Vagina (tissue), 2 donors: ENCODE data around the gene DOLPP1. TPM values are rescaled to one million over a fixed set of nuclear protein-coding genes. Genes with fewer than 3 reads are reported as not detected.

Experiments used
- DNase-seq, 2 donors: peaks; one replicate each; pipeline ENCODE4 v3.0.0-alpha.2; 2017; ENCODE audit errors: extremely low spot score in 2 of 2
- H3K27ac ChIP-seq: fragments of 200-600 bp; sonication (generic); one replicate; pipeline ENCODE4 v1.5.1; 2019
- H3K27me3 ChIP-seq: fragments of 200-600 bp; sonication (generic); one replicate; pipeline ENCODE4 v1.5.1; 2019
- H3K36me3 ChIP-seq, 2 donors: fragments of 200-600 bp; sonication (generic); one replicate each; pipeline ENCODE4 v1.5.1; 2017 to 2019
- H3K4me1 ChIP-seq: fragments of 200-600 bp; sonication (generic); one replicate; pipeline ENCODE4 v1.5.1; 2019
- H3K4me3 ChIP-seq, 2 donors: fragments of 200-600 bp; sonication (generic); 1 replicate in 1 of 2; 2 replicates in 1 of 2; pipeline ENCODE4 v1.5.1; 2016 to 2019
- H3K9me3 ChIP-seq: fragments of 200-600 bp; sonication (generic); one replicate; pipeline ENCODE4 v1.5.1; 2019
- CTCF ChIP-seq, 3 experiments: fragments of 450-650 bp in 2 of 3; fragments of 200-600 bp in 1 of 3; sonication (generic) in 1 of 3; IDR thresholded peaks; one replicate each; pipeline ENCODE4 v1.5.1; 2017 to 2019; ENCODE audit warnings: antibody characterized with exemption in 3 of 3, mild to moderate bottlenecking in 2 of 3, moderate library complexity in 2 of 3
- POLR2A ChIP-seq, 2 donors: fragments of 450-650 bp; IDR thresholded peaks; one replicate each; pipeline ENCODE4 v1.6.1; 2017; ENCODE audit warnings: antibody characterized with exemption in 2 of 2, mild to moderate bottlenecking in 2 of 2, moderate library complexity in 2 of 2
- POLR2AphosphoS5 ChIP-seq, 2 donors: sonication (generic); formaldehyde crosslinking; IDR thresholded peaks; one replicate each; pipeline ENCODE4 v1.9.0; 2017; ENCODE audit warnings: antibody characterized with exemption in 2 of 2, mild to moderate bottlenecking in 2 of 2, low read depth in 1 of 2; ENCODE audit not compliant: insufficient read depth in 1 of 2
- intact Hi-C: fragments of 100-400 bp; cut with DNase I; formaldehyde crosslinking; loops from one replicate; pipeline ENCODE4 v1.15.1; 2023
- total RNA-seq: library from RNA; depleted of rRNA; stranded (reverse); fragments of >200 nt; gene quantifications from one replicate; pipeline ENCODE4 v1.2.3, GENCODE V29; 2016

The DOLPP1 gene
- total RNA-seq, 1 donor from 2014 or later: 3.2 TPM

GRCh38 chr9:129068110-129068509 lies 12.8 kb upstream of the DOLPP1 start:
- Histone ChIP-seq H3K9me3 (no peaks in the 10 kb centered on the region), H3K27ac (no peak overlapping the region), H3K4me3 (no peak overlapping the region), H3K27me3 (no peaks in the 10 kb centered on the region), H3K36me3 (peaks cover 0 to 50% of the 10 kb centered on the region in 2 donors), H3K4me1 (no peaks in the 10 kb centered on the region)
- DNase-seq: no peak
- TF ChIP-seq CTCF (IDR thresholded peaks at IDR 0.05): no peak
- no peak for TF ChIP-seq POLR2AphosphoS5 (IDR thresholded peaks at IDR 0.05; ENCODE audit: insufficient read depth in 1 of 2, low read depth in 1 of 2)
- TF ChIP-seq POLR2A (IDR thresholded peaks at IDR 0.05): no peak
- intact Hi-C loops: no loop called here

- DNase-seq: no peak
Measured at GRCh38 chr9:129068990-129069861, 11.7 kb upstream of the DOLPP1 start.

GRCh38 chr9:129069862-129070641 lies 10.9 kb upstream of the DOLPP1 start:
- H3K4me1 ChIP-seq: no peaks in the 10 kb centered on the region
- H3K27ac ChIP-seq: no peak overlapping the region
- intact Hi-C loops: no loop called here
- H3K27me3 ChIP-seq: no peaks in the 10 kb centered on the region
- H3K4me3 ChIP-seq: no peak overlapping the region
- no peak for TF ChIP-seq CTCF (IDR thresholded peaks at IDR 0.05)
- TF ChIP-seq POLR2AphosphoS5 (IDR thresholded peaks at IDR 0.05; ENCODE audit: insufficient read depth in 1 of 2, low read depth in 1 of 2): no peak
- no peak for TF ChIP-seq POLR2A (IDR thresholded peaks at IDR 0.05)
- peaks cover 0 to 34% of the 10 kb centered on the region in 2 donors for H3K36me3 ChIP-seq
- H3K9me3 ChIP-seq: no peaks in the 10 kb centered on the region
- DNase-seq: peak in 1 of 2 donors; percentile 93

More at GRCh38 chr9:129068990-129069861, 11.7 kb upstream of the DOLPP1 start:
- TF ChIP-seq CTCF (IDR thresholded peaks at IDR 0.05) (no peak), POLR2A (IDR thresholded peaks at IDR 0.05) (no peak), POLR2AphosphoS5 (IDR thresholded peaks at IDR 0.05; ENCODE audit: insufficient read depth in 1 of 2, low read depth in 1 of 2) (no peak)
- Histone ChIP-seq H3K4me1 (no peaks in the 10 kb centered on the region), H3K27me3 (no peaks in the 10 kb centered on the region), H3K27ac (no peak overlapping the region), H3K36me3 (peaks cover 0 to 41% of the 10 kb centered on the region in 2 donors), H3K4me3 (no peak overlapping the region), H3K9me3 (no peaks in the 10 kb centered on the region)
- intact Hi-C loops: no loop called here

GRCh38 chr9:129070696-129071525 lies 10.0 kb upstream of the DOLPP1 start:
- Histone ChIP-seq H3K27me3 (no peaks in the 10 kb centered on the region), H3K4me1 (no peaks in the 10 kb centered on the region), H3K36me3 (peaks cover 0 to 25% of the 10 kb centered on the region in 2 donors), H3K9me3 (no peaks in the 10 kb centered on the region), H3K27ac (no peak overlapping the region), H3K4me3 (no peak overlapping the region)
- DNase-seq: peak in 1 of 2 donors; percentile 90
- intact Hi-C loops: no loop called here
- TF ChIP-seq POLR2A (IDR thresholded peaks at IDR 0.05) (no peak), POLR2AphosphoS5 (IDR thresholded peaks at IDR 0.05; ENCODE audit: insufficient read depth in 1 of 2, low read depth in 1 of 2) (no peak), CTCF (IDR thresholded peaks at IDR 0.05) (no peak)
